ENCODE data around the gene DNAJC25. TPM values are rescaled to one million over a fixed set of nuclear protein-coding genes. Genes with fewer than 3 reads are reported as not detected.
A peak's percentile ranks its signal among the peaks of the same experiment; 100 is the strongest.
"Not testable (repeated sequence)": the region's sequence is repeated elsewhere in the genome, so short reads cannot be mapped to it uniquely, and the experiment has no call there.

DNAJC25 gene
- total RNA-seq, 1 donor from 2014 or later, result 6.9 TPM

DNA sequence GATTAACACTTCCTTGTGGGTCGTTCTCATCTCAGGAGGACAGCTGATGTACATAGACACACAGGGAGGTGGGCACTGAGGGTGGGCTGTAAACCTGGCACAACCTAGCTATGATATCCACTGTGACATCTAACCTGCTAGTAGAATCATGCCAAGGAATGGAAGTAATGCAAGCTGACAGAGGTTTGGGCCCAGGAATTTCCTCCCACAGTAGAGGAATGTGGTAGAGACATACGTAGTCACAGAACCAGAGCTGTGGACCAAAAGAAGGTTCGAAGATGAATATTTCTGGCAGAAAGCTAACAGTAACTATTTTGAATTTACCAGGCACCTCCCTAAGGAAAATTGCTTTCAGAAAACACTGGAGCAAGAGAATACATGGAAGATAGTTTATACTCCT lies 15.2 kb upstream of the DNAJC25 start:
- Mint-ChIP-seq H3K9me3 (ENCODE audit: low read depth) (no peaks in the 10 kb centered on the region), H3K4me1 (ENCODE audit: low read depth) (peaks cover 20% of the 10 kb centered on the region), H3K4me3 (ENCODE audit: unreplicated experiment) (no peak overlapping the region), H3K27me3 (ENCODE audit: low read depth) (no peaks in the 10 kb centered on the region), H3K36me3 (ENCODE audit: low read depth) (no peaks in the 10 kb centered on the region), H3K27ac (ENCODE audit: unreplicated experiment) (peak overlapping the region; percentile 4)
- TF ChIP-seq, protein P1, sequence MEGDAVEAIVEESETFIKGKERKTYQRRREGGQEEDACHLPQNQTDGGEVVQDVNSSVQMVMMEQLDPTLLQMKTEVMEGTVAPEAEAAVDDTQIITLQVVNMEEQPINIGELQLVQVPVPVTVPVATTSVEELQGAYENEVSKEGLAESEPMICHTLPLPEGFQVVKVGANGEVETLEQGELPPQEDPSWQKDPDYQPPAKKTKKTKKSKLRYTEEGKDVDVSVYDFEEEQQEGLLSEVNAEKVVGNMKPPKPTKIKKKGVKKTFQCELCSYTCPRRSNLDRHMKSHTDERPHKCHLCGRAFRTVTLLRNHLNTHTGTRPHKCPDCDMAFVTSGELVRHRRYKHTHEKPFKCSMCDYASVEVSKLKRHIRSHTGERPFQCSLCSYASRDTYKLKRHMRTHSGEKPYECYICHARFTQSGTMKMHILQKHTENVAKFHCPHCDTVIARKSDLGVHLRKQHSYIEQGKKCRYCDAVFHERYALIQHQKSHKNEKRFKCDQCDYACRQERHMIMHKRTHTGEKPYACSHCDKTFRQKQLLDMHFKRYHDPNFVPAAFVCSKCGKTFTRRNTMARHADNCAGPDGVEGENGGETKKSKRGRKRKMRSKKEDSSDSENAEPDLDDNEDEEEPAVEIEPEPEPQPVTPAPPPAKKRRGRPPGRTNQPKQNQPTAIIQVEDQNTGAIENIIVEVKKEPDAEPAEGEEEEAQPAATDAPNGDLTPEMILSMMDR (IDR thresholded peaks at IDR 0.05), result no peak
- no peak for DNase-seq (ENCODE audit: low spot score)

GRCh38 chr9:111617349-111617748 lies 13.8 kb upstream of the DNAJC25 start:
- H3K9me3 Mint-ChIP-seq (ENCODE audit: low read depth); DNase-seq (ENCODE audit: low spot score); H3K4me3 Mint-ChIP-seq (ENCODE audit: unreplicated experiment); H3K36me3 Mint-ChIP-seq (ENCODE audit: low read depth); H3K27ac Mint-ChIP-seq (ENCODE audit: unreplicated experiment); H3K27me3 Mint-ChIP-seq (ENCODE audit: low read depth): not testable (repeated sequence)
- peaks cover 20% of the 10 kb centered on the region for H3K4me1 Mint-ChIP-seq (ENCODE audit: low read depth)

DNA sequence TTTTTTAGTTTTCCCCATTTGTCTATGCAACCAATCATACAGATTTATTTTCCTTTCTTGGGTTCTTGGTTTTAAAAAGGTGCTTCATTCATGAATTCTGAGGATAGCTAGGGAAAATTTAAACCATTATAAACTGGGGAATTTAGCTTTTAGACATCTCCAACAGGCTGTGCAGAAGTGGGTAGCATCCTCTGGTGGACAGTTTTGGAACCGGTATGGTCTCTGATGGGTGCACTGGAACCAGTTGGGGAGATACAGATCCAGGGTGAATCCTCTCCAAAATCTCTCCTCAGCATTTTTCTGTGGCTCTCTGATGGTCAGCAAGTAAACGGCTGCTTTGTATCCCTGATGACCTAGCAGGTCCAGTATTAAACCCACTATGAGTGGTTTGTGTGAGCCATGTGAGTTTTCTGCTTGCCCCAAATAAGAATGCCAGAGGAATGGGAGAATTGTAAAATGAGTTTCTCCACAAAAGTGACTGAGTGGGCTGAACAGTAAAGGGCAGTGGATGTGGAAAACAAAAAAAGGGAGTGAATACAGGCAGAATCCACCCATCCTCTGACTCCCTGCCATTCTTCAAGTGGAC lies 9.1 kb upstream of the DNAJC25 start:
- H3K36me3 Mint-ChIP-seq (ENCODE audit: low read depth), result no peaks in the 10 kb centered on the region

DNA sequence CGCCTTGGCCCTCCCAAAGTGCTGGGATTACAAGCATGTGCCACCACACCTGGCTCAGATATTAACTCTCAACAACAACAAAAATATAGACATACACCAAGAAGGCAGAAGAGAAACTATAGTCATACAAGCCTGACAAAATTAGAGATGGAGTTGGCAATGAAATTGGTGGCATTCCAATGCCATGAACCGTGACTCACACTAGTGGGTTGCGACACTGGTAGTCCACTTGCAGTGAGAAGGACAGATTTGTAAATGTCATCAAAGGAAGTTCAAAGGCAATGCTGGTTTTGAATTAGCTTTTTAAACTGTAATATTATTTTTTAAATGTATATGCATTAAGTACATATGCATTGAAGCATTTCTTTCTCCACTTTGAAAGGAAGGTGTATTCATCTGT lies 8.5 kb upstream of the DNAJC25 start:
- TF ChIP-seq, protein P1 (IDR thresholded peaks at IDR 0.05), result no peak
- no peak overlapping the region for H3K4me3 Mint-ChIP-seq (ENCODE audit: unreplicated experiment)
- no peak for DNase-seq (ENCODE audit: low spot score)

More for the DNA sequence above, 9.1 kb upstream of the DNAJC25 start:
- Mint-ChIP-seq H3K4me1 (ENCODE audit: low read depth) (peaks cover 5% of the 10 kb centered on the region), H3K9me3 (ENCODE audit: low read depth) (no peaks in the 10 kb centered on the region), H3K27ac (ENCODE audit: unreplicated experiment) (no peak overlapping the region), H3K27me3 (ENCODE audit: low read depth) (no peaks in the 10 kb centered on the region), H3K4me3 (ENCODE audit: unreplicated experiment) (no peak overlapping the region)
- TF ChIP-seq, protein P1 (IDR thresholded peaks at IDR 0.05), result peak; percentile 83
- no peak for DNase-seq (ENCODE audit: low spot score)

DNA sequence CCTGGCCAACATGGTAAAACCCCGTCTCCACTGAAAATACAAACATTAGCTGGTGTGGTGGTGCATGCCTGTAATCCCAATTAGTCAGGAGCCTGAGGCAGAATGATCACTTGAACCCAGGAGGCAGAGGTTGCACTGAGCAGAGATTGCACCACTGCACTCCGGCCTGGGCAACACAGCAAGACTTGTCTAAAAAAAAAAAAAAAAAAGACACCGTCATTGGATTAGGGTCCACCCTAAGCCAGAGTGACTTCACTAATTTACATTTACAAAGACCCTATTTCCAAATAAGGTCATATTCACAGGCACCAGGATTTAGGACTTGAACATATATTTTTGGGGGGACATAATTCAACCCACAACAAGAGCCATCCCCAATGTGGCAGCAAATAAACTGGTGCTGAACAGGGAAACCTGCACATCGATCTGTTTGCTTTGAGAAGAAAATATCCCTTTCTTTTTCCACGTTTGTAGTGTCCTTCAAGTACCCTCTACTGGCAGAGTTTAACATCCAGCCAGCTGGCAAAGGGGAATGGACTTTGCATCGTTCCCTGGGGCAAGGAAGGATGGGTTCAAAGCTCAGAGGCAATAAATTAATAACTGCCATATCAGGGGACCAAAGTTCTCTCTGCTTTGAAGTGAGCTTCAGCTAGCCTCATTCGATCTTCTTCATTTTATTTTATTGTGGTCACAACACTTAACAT lies 3.7 kb upstream of the DNAJC25 start:
- DNase-seq (ENCODE audit: low spot score), result no peak
- no peaks in the 10 kb centered on the region for H3K9me3 Mint-ChIP-seq (ENCODE audit: low read depth)
- no peaks in the 10 kb centered on the region for H3K36me3 Mint-ChIP-seq (ENCODE audit: low read depth)
- TF ChIP-seq, protein P1 (IDR thresholded peaks at IDR 0.05), result peak; percentile 15
- H3K27me3 Mint-ChIP-seq (ENCODE audit: low read depth), result no peaks in the 10 kb centered on the region
- H3K27ac Mint-ChIP-seq (ENCODE audit: unreplicated experiment), result no peak overlapping the region
- no peak overlapping the region for H3K4me3 Mint-ChIP-seq (ENCODE audit: unreplicated experiment)
- peaks cover 11% of the 10 kb centered on the region for H3K4me1 Mint-ChIP-seq (ENCODE audit: low read depth)

More for the DNA sequence above, 8.5 kb upstream of the DNAJC25 start:
- no peaks in the 10 kb centered on the region for H3K9me3 Mint-ChIP-seq (ENCODE audit: low read depth)
- H3K27me3 Mint-ChIP-seq (ENCODE audit: low read depth), result no peaks in the 10 kb centered on the region
- H3K36me3 Mint-ChIP-seq (ENCODE audit: low read depth), result no peaks in the 10 kb centered on the region
- peaks cover 5% of the 10 kb centered on the region for H3K4me1 Mint-ChIP-seq (ENCODE audit: low read depth)
- no peak overlapping the region for H3K27ac Mint-ChIP-seq (ENCODE audit: unreplicated experiment)

Measured in chondrocyte (in vitro differentiated cells).